ENCODE results near the gene PLPP1. TPM values are rescaled to one million over a fixed set of nuclear protein-coding genes. Genes with fewer than 3 reads are reported as not detected.
A peak's percentile ranks its signal among the peaks of the same experiment; 100 is the strongest.

Gene PLPP1
- 26.8 and 45.2 TPM in 2 replicates for total RNA-seq (2014; rRNA removed; shearing (Covaris generic))

GRCh38 chr5:55534436-55535198 lies at the start of gene PLPP1:
Gene PLPP1, minus strand, starts transcription at chr5:55534964. Its CDS starts 335 bp downstream, at chr5:55534629.
- peak; percentile 95 for DNase-seq (ENCODE audit: low read depth)

- DNase-seq (ENCODE audit: low read depth) = no peak
Measured at GRCh38 chr5:55583578-55583977, 48.8 kb upstream of the PLPP1 start.

GRCh38 chr5:55582256-55582655 lies 47.5 kb upstream of the PLPP1 start:
- DNase-seq (ENCODE audit: low read depth) = no peak

- DNase-seq (ENCODE audit: low read depth) = no peak
Measured at GRCh38 chr5:55580042-55580441, 45.3 kb upstream of the PLPP1 start.

- DNase-seq (ENCODE audit: low read depth) = peak; percentile 29
Measured at GRCh38 chr5:55578771-55579170, 44.0 kb upstream of the PLPP1 start.

- peak; percentile 61 for DNase-seq (ENCODE audit: low read depth)
Measured at GRCh38 chr5:55577353-55578060, 42.7 kb upstream of the PLPP1 start.

- DNase-seq (ENCODE audit: low read depth) = no peak
Measured at GRCh38 chr5:55576661-55577060, 41.9 kb upstream of the PLPP1 start.

GRCh38 chr5:55575815-55576583 lies 41.2 kb upstream of the PLPP1 start:
- DNase-seq (ENCODE audit: low read depth) = no peak

- no peak for DNase-seq (ENCODE audit: low read depth)
Measured at GRCh38 chr5:55572600-55572999, 37.8 kb upstream of the PLPP1 start.

GRCh38 chr5:55572020-55572419 lies 37.3 kb upstream of the PLPP1 start:
- no peak for DNase-seq (ENCODE audit: low read depth)

GRCh38 chr5:55570570-55570969 lies 35.8 kb upstream of the PLPP1 start:
- DNase-seq (ENCODE audit: low read depth) = no peak

- DNase-seq (ENCODE audit: low read depth) = no peak
Measured at GRCh38 chr5:55570026-55570425, 35.3 kb upstream of the PLPP1 start.

GRCh38 chr5:55569513-55569865 lies 34.7 kb upstream of the PLPP1 start:
- no peak for DNase-seq (ENCODE audit: low read depth)

GRCh38 chr5:55568654-55569512 lies 34.1 kb upstream of the PLPP1 start:
- DNase-seq (ENCODE audit: low read depth) = no peak

GRCh38 chr5:55564721-55565120 lies 30.0 kb upstream of the PLPP1 start:
- no peak for DNase-seq (ENCODE audit: low read depth)

GRCh38 chr5:55558484-55558883 lies 23.7 kb upstream of the PLPP1 start:
- no peak for DNase-seq (ENCODE audit: low read depth)

- no peak for DNase-seq (ENCODE audit: low read depth)
Measured at GRCh38 chr5:55557123-55557522, 22.4 kb upstream of the PLPP1 start.

- DNase-seq (ENCODE audit: low read depth) = no peak
Measured at GRCh38 chr5:55554585-55555202, 19.9 kb upstream of the PLPP1 start.

- no peak for DNase-seq (ENCODE audit: low read depth)
Measured at GRCh38 chr5:55551904-55552303, 17.1 kb upstream of the PLPP1 start.

GRCh38 chr5:55551358-55551757 lies 16.6 kb upstream of the PLPP1 start:
- no peak for DNase-seq (ENCODE audit: low read depth)

GRCh38 chr5:55547781-55548180 lies 13.0 kb upstream of the PLPP1 start:
- DNase-seq (ENCODE audit: low read depth) = no peak
